Activated CD4-positive, CD25-positive, alpha-beta regulatory T cell (primary cell): ENCODE results near the gene ARID1B.

Experiments
- DNase-seq, 4 experiments: peaks; one replicate each; lab custom pipeline; 2025; lab: John Stamatoyannopoulos, UW

The ARID1B gene

GRCh38 chr6:156791320-156791850 lies 14.2 kb downstream of the ARID1B start:
- no peak for DNase-seq

- DNase-seq, result no peak
Observed at GRCh38 chr6:156793200-156793599, 16.0 kb downstream of the ARID1B start.

GRCh38 chr6:156794546-156795354 lies 17.6 kb downstream of the ARID1B start:
- DNase-seq, result no peak

- DNase-seq, result no peak
Observed at GRCh38 chr6:156795825-156796224, 18.6 kb downstream of the ARID1B start.

GRCh38 chr6:156796627-156797026 lies 19.4 kb downstream of the ARID1B start:
- DNase-seq, result no peak

GRCh38 chr6:156797901-156798735 lies 20.9 kb downstream of the ARID1B start:
- DNase-seq, result no peak

GRCh38 chr6:156801712-156802111 lies 24.5 kb downstream of the ARID1B start:
- no peak for DNase-seq

GRCh38 chr6:156803353-156803752 lies 26.2 kb downstream of the ARID1B start:
- no peak for DNase-seq

GRCh38 chr6:156804402-156804801 lies 27.2 kb downstream of the ARID1B start:
- no peak for DNase-seq

GRCh38 chr6:156806155-156806554 lies 29.0 kb downstream of the ARID1B start:
- no peak for DNase-seq

GRCh38 chr6:156807028-156807427 lies 29.9 kb downstream of the ARID1B start:
- DNase-seq, result no peak

- no peak for DNase-seq
Observed at GRCh38 chr6:156807795-156808194, 30.6 kb downstream of the ARID1B start.

- DNase-seq, result no peak
Observed at GRCh38 chr6:156808287-156808686, 31.1 kb downstream of the ARID1B start.

- DNase-seq, result no peak
Observed at GRCh38 chr6:156809034-156809433, 31.9 kb downstream of the ARID1B start.

GRCh38 chr6:156809446-156810178 lies 32.4 kb downstream of the ARID1B start:
- no peak for DNase-seq

- DNase-seq, result no peak
Observed at GRCh38 chr6:156814036-156814581, 36.9 kb downstream of the ARID1B start.

GRCh38 chr6:156816505-156816904 lies 39.3 kb downstream of the ARID1B start:
- DNase-seq, result no peak

- no peak for DNase-seq
Observed at GRCh38 chr6:156820089-156820798, 43.1 kb downstream of the ARID1B start.

GRCh38 chr6:156821707-156822106 lies 44.5 kb downstream of the ARID1B start:
- no peak for DNase-seq

- no peak for DNase-seq
Observed at GRCh38 chr6:156822747-156823206, 45.6 kb downstream of the ARID1B start.

- no peak for DNase-seq
Observed at GRCh38 chr6:156824142-156824541, 47.0 kb downstream of the ARID1B start.
